Nucleus accumbens (tissue), 56 donors: ENCODE data around the gene SEPTIN6.
"Not testable (repeated sequence)": the region's sequence is repeated elsewhere in the genome, so short reads cannot be mapped to it uniquely, and the experiment has no call there.

Source experiments
- DNase-seq, 56 donors: peaks; one replicate each; lab custom pipeline; 2025; lab: John Stamatoyannopoulos, UW

The SEPTIN6 gene

DNA sequence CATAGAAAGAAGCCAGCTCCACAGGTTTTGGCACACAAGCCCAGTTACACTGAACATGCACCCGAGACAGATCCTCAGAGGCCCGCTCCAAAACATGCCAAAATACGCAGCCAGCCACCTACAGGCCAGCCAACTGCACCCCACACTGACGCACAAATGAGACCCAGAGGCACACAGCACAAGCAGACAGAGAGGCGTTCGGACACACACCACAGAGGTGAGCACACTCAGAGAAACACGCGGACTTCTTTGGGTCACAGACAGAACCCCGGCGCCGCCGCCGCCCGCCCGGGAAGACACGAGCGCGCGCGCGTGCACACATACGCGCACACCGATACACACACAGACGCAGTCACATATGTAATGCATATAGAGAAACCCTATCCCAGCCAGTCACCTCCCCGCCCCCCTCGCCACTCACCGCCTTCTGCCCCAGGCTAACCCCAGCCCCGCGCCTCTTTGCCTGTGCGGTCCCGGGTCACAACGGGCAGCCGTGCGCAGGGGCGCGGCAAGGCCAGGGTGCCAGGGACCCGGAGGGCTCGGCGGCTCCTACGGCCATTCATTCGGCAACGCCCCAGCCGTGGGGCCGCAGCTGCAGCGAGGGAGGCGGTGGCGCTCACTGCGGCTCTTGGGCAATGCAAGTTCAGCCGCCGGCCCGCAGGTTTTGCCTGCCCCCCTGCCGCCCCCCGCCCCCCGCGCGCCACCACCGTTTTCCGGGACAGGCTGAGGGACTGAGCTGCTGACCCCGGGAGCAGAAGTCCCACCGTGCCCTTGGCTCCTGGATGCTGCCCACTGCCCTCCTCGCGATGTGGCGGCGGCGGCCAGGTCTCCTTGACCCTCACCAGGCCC is 553 bp downstream of the SEPTIN6 start:
- DNase-seq: peak in 14 of 56 donors; percentile 0 to 44 (median 5)

DNA sequence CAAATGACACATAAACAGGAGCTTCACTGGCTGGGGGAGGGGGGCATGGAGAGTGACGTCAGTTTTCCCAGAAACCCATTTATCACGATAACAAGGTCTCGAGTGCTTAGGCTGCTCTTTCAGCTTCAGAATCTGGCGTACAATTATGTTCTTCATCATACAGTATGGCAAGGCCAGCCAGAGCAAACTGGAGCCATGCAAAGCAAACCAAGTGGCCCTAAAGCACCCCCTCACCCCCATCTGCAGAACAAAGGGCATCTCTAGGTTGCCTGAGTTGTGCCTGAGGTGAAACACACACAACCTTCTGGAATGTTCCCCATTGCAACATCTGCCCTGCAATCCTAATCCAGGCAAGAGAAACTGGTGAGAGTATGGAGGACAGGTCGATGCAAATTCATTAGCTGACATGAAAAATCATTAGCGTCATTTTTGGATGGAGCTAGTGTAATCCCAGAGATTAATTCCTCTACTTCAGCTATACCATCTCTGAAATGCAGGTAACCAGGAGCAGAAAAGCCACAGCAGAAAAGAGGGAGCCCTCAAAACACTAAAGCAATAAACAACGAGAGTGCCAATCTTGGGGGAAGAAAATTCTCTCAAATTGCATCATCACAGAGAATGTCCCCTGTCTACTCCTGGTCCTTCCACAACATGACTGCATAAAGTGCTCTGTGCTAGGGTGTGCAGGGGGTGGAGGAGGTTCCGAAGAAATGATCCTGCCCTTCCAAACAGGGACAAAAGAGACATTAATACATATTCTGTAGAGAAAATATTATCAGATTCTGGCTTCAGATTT is 1.8 kb downstream of the SEPTIN6 start:
- peak in 1 of 56 donors; percentile 0 for DNase-seq

DNA sequence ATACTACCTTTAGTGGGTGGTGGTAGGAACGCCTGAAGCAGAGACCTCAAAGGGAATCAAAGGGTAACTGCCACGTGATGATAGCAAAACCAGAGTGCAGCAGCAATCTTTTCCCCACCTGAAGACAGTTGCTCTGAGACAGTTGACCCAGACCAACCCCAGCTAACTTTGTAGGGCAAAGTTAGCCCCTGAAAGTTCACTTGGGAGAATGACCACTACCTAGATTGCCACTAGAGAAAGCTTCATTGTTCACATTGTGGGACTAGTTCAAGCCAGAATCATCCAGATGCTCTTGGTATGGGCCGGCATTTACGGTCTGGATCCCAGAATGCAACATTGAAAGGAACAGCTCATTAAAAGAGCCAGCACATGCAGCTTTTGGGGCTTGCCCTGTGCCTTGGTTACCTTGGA is 4.1 kb downstream of the SEPTIN6 start:
- DNase-seq: no peak

DNA sequence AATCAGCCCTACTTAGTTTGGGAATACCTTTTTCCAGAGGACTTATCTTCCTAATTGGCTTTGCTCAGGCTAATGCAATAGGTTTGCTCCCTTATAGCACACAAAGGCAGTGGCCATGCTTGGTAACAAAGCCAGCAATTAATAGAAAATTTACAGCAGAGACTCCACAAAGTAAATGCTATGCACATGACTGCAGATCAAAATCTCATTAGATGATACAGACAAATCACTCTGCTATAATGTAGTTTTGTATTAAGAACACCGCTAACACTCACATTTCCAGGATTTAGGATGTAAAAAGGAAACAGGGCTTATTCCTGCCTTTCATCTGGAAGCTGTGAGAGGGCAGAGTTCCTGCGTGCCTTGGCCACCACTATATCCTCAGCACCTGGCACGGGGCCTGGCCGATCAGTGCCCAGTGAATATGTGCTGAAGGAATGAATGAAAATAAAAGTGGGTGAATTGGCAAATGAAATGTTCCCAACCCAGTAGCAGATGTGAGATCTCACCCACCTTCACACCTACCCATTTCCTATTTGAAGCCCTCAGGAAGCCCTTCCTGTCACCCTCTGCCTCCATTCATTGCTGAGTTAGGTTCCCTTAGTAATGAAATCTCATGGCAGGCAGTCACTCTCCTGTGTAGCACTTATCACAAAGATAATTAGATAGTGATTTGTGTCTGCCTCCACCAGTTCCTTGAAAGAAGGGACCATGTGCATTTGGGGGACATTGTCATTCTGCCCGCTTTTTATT is 5.1 kb downstream of the SEPTIN6 start:
- DNase-seq: no peak

DNA sequence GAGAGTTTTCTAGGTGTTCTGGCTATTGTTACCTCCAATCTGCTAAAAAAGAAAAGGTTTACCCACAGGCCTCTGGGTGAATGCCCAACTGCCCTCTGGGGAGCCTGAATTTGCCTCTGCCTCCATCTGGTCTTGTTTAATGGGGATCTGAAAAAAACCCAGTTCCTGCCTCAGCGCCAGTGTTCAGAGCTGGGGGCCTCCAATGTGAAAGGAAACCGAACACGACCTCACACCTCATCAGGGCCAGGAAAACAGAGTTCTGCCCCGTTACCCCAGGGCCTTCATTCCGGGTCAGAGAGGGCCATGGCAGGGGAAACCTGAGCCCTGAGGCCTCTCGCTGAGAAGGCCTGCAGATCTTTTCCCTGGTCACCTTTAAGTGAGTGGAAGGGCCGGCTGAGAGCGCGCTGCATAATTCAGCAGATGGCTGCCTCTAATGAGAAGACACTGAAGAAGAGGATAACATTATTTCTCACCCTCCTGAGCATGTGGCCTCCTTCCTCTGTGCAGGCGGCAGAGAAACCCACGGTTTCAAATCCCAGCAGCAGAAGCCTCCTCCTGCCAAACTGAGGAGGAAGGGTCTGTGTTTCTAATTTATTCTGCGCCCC is 6.8 kb downstream of the SEPTIN6 start:
- DNase-seq: no peak

DNA sequence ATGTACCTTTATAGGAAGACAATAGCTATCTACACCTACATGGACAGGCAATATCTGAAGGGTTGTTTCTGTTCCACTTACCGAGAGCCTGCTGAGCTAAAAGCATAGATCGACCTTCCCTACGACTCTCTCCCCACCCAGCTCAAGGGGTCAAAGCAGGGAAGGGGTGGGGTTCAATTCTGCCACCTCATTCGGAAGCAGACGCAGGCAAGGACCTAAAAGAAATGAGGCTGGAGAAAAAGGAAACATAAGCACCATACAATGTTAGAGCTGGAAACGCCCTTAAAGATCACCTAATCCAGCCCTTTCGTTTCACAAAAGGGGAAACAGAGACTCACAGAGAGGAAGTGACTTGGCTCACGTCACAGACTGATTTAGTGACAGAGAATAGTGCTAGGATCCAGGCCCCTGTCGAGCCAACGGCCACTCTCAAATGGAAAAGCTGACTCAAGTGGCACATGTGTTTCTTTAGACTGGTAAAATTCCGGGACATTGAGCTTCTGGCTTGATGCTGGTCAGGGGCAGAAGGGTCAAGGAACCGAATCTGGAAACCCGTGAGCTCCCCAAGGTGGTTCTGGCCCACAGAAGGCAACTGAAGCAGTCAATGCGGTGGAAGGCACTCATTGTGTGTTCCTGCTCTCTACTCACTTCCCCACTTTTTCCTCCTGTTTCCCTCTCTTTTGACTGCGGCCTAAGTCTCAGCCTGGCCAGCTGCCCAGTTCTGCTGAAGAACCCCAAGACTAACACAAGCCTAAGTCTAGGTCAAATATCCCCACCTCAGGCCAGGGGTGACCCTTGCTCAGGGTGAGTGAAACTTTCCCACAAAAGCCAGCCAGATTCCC is 7.5 kb downstream of the SEPTIN6 start:
- peak in 4 of 56 donors; percentile 1 to 19 (median 10) for DNase-seq

DNA sequence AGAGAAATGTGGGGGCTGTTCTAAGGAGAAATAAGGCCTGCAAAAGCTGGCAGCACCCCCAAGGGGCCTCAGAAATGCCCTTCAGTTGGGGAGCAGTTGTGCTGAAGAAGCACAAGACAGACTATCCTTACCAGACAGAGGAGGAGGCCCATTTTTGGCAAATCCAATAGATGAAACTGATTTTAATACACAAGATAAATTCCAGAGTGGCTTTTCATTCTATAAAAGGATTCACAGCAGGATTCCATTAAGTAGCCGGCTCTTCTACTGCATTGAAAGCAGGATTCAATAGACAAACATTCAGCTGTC is 8.1 kb downstream of the SEPTIN6 start:
- no peak for DNase-seq

DNA sequence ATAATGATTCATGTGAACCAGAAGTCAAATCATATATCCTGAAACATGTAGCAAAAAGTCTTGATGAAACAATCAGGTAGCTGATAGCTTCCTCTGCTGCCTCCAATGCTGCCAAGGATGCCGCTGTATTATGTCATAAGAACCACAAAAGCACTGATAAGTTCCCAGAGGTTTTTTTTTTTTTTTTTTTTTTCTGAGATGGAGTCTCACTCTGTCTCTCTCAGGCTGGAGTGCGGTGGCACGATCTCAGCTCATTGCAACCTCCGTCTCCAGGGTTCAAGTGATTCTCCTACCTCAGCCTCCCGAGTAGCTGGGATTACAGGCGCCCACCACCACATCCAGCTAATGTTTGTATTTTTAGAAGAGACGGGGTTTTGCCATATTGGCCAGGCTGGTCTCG is 8.7 kb downstream of the SEPTIN6 start:
- DNase-seq: not testable (repeated sequence)

DNA sequence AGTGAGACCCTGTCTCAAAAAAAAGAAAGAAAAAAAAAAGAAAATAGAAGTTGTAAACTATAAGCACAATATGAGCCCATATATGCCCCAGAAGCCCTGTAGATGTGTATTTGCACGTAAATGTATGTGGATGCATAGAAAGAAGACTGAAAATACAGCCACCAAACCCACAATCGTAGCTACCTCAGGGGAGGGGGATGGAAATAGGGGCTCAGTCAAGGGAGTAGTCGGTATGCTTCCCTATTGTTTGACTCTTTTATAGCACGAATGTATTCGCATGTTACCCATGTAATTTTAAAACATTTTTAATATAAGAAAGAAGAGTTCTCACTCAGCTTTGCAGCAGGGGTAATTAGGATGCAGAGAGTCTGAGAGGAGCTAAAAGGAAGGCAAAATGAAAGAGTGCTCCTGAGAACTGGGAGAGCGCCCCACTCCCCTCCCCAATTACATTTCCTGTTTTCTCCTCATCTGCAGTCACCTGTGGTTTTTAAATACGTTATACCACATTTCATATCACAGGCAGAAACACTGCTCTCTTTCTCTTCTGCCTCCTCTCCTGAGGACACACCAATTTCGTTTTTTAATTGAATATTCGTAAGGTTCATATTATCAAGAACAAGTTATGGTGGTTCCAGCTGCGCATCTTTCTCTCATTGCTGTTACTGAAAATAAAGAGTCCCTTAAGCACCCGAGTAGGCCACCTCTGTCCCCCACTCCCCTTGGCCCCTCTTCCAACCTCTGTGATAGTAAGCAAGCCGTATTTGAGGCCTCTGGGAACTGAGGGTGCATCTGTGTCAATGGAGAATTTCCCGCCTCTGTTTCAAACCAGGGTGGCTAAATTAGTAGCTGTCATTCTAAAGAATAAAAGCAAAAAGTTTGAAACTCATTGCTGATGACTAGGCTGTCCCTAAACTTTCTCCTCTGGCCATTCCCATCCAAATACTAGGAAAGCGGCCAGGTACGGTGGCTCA is 10.7 kb downstream of the SEPTIN6 start:
- no peak for DNase-seq

DNA sequence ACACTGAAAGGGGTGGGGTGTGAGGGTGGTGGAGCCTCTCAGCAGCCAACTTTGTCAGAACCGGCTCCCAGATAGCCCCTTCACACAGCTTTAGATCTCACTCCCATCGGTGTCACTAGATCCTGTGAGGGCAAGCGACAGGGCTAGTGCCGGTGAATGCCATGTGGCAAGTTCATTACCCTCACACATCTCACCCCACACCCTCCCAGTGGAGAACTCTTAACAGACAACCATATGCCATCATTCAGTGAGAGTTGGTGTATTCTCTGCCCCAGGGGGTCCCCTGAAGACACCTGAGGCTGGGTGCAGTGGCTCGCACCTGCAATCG is 15.3 kb downstream of the SEPTIN6 start:
- DNase-seq: no peak

DNA sequence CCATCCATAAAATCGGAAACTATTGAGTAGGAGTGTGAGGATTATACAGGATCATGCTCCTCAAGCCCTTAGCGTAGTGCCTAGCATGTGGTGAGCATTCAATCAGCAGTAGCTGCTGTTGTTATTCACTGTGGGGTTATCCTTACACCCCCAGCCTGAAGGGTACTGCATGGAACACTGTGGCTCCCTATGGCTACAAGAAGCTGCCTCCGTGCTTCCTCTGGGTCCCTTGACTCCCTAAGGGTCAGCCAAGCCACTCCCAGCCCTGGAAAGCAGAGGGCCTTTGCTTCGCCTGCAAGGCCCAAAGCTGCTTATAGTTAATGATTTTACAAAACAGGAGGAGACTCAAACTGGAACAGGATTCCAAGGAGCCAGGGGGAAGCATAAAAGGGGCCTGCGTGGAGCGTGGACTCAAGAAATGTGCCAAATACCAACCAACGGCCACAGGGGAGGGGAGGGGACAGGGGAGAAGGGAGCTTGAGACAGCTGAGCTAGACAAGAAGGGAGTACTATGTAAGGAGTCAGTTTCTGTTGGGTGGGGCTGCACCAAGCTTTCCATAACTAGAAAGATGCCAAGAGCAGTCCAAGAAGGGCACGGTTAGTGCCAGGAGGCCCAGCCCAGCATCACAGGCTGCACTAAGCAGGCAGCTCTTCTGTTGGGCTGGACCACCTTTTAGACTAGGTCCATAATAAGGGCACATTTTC is 15.9 kb downstream of the SEPTIN6 start:
- DNase-seq: no peak

DNA sequence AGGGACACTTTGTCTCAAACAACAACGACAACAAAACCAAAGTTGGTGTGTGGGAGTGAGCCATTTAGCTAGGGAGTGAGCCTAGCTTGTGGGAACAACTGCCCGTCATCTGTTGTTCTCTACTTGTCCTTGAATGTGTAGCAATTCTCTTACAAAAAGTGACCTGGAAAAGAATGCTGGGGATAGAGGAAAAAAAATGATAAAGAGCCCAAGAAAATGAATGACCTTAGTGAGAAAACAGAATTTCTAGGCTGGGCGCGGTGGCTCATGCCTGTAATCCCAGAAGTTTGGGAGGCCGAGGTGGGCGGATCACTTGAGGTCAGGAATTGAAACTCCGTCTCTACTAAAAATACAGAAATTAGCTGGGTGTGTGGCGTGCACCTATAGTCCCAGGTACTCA is 19.6 kb downstream of the SEPTIN6 start:
- no peak for DNase-seq

DNA sequence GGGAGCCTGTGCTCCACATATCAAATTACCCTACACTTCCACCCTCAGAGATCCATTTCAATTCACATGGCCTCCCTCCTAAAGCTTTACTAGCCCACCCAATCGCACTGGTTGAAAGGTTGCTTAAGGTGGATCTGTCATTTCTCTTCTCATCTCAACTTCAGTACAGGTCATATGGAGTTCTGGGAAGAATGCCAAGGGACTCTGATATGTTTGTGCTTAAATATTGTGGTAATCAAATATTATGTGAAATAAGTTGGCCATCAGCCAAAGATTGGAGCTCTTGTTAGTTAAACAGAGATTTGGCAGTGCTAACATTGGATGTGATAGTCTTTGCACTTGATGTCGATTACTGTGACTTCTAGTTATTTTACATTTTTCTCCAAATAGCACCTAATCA is 20.5 kb downstream of the SEPTIN6 start:
- no peak for DNase-seq

DNA sequence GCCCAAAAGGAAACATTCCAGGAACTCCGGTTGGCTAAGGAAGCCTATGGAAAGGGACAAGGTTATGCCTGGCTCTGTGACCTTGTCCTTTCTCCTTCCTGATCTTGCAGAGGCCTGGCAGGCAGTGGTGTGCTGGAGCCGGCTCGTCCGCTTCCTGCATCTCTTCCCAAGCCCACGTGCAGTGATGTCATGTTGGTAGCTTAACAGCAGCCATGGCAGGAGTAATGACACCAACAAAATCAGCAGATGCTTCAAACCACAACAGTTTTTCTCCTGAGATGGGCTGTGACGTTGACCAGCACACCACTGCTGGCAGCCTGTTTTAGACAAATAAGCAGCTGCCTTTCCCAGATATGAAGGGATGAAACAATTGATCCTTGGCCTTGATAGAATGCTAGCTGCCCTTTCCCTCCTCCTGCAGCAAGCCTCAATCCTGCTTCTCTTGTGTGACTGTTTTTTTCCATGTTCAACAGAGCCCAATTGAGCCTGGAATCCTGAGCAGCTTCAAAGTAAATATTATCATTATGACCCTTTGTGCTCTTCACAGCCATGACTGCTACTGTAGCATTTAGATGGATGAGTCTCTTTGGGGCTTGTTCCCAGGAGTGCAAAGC is 23.4 kb downstream of the SEPTIN6 start:
- no peak for DNase-seq

DNA sequence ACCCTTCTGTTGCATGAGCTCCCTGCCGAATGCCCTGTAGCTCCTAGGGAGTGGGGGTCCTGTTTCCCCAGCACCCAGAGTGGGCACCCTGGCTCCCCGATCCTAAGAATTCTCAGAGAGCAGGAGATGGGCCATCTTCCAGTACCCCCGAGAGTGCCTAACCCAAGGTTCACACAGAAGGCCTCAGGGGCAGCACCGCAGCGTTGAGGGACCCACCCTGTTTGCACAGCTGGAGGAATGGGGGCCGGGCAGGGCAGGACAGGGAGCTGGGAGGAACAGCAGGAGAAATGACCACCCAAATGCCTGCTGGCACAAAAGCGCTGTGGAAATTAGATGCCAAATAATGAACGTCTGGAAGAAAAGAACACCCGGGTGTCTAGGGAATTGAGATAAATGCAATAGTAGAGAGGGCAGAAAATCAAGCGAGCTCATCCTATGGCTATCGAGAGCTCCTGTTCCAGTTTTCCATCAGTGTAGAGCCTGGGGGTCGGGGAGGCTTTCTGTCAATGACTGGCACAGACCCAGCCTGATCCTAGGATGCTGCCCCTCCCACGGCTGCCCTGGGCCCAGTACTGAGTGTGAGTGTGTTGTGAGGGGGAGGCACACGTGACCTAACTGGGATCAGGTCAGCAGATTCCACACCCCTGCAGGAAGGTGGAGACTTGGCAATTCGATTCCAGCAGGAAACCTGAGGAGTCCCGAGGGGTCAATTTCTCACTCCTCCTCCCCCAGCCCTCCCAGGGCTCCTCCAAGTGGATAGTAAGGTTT is 25.7 kb downstream of the SEPTIN6 start:
- no peak for DNase-seq

DNA sequence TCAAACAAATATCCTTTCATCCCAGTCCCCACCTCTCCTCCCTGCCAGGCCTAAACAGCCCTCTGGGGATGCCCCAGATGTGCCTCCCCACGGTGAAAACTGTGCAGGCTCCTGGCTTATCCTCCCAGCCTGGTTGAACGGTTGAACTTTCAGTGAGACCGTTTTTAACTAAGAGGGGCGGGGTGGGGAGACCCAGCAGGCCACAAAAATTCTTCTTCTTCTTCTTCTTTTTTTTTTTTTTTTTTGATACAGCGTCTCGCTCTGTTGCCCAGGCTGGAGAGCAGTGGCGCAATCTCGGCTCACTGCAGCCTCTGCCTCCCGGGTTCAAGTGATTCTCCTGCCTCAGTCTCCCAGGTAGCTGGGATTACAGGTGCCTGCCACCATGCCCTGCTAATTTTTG is 28.1 kb downstream of the SEPTIN6 start:
- DNase-seq: not testable (repeated sequence)

DNA sequence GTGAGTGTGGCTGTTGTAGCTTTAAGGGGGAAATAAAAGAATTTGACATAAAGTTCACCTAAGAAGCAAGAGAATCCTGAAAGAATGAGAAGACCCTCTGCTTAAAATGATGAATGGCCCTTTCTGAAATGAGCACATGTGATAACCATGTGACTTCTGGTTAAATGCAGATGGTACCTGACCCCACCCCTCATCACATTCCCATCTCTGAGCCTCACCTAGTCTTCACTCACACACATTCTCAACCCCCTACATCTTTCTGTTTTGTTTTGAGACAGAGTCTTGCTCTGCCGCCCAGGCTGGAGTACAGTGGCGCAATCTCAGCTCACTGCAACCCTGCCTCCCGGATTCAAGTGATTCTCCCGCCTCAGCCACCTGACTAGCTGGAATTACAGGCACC is 31.5 kb downstream of the SEPTIN6 start:
- no peak for DNase-seq
